HG02642 (cell line): ENCODE measurements around the gene TXNRD2.

Experiments used
- ATAC-seq: cut with Tn5 transposase; IDR thresholded peaks from one replicate; pipeline ENCODE4 v1.9.1; 2021; ENCODE audit warnings: mild to moderate bottlenecking; ENCODE audit not compliant: unreplicated experiment, poor library complexity

The TXNRD2 gene

GRCh38 chr22:19981171-19981960 lies 39.7 kb upstream of the TXNRD2 start:
- no peak for ATAC-seq

- ATAC-seq: no peak
Measured at GRCh38 chr22:19980766-19981165, 39.1 kb upstream of the TXNRD2 start.

GRCh38 chr22:19979712-19980493 lies 38.3 kb upstream of the TXNRD2 start:
- no peak for ATAC-seq

GRCh38 chr22:19978748-19979147 lies 37.1 kb upstream of the TXNRD2 start:
- no peak for ATAC-seq

GRCh38 chr22:19977296-19978243 lies 36.0 kb upstream of the TXNRD2 start:
- ATAC-seq: no peak

GRCh38 chr22:19976671-19977070 lies 35.1 kb upstream of the TXNRD2 start:
- ATAC-seq: no peak

GRCh38 chr22:19975707-19976035 lies 34.1 kb upstream of the TXNRD2 start:
- ATAC-seq: no peak

GRCh38 chr22:19974935-19975706 lies 33.5 kb upstream of the TXNRD2 start:
- ATAC-seq: no peak

GRCh38 chr22:19974268-19974861 lies 32.7 kb upstream of the TXNRD2 start:
- ATAC-seq: no peak

- ATAC-seq: no peak
Measured at GRCh38 chr22:19973551-19974267, 32.1 kb upstream of the TXNRD2 start.

GRCh38 chr22:19972652-19973550 lies 31.3 kb upstream of the TXNRD2 start:
- ATAC-seq: no peak

- no peak for ATAC-seq
Measured at GRCh38 chr22:19972251-19972650, 30.6 kb upstream of the TXNRD2 start.

GRCh38 chr22:19971276-19972124 lies 29.9 kb upstream of the TXNRD2 start:
- ATAC-seq: no peak

- peak; percentile 41 for ATAC-seq
Measured at GRCh38 chr22:19970479-19971275, 29.1 kb upstream of the TXNRD2 start.

GRCh38 chr22:19970031-19970478 lies 28.4 kb upstream of the TXNRD2 start:
- ATAC-seq: no peak
